Measurements from ENCODE around the gene OTOG. TPM values are rescaled to one million over a fixed set of nuclear protein-coding genes. Genes with fewer than 3 reads are reported as not detected.
A peak's percentile ranks its signal among the peaks of the same experiment; 100 is the strongest.

Gene OTOG
- total and polyA plus RNA-seq, 12 donors = not detected

DNA sequence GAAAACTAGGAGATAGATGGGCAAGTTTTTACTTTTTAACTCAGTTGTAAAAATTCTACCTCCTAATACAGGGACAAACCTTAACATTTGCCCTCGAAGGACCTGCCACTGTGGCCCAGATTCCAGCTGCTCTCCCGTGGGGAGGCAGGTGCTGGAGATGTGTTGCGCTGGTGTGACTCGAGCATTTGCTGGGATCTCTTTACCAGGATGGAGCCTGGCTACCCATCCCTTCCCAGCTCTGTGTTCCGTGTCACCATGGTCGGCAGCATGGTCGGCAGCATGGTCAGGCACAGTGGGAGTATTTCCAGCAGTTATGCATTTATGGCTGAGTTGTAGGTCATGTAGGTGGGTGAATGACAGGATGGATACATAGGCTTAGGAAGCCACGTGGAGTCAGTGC lies 41.1 kb downstream of the OTOG start:
- WGBS, 4 donors = 72 to 88% (median 81%) methylated on average over 8 of the region's 8 CpGs
- H3K27me3 ChIP-seq = no peaks in the 10 kb centered on the region
- no peaks in the 10 kb centered on the region for H3K9me3 ChIP-seq (replicated peaks in 1 of 3)
- no peak overlapping the region for H3K27ac ChIP-seq
- DNase-seq = peak in 1 of 7 donors; percentile 1
- no peaks in the 10 kb centered on the region for H3K36me3 ChIP-seq (replicated peaks in 1 of 2)
- H3K4me3 ChIP-seq = no peak overlapping the region
- intact Hi-C loops (cut with DNase I) = no loop called here
- TF ChIP-seq, protein P1, sequence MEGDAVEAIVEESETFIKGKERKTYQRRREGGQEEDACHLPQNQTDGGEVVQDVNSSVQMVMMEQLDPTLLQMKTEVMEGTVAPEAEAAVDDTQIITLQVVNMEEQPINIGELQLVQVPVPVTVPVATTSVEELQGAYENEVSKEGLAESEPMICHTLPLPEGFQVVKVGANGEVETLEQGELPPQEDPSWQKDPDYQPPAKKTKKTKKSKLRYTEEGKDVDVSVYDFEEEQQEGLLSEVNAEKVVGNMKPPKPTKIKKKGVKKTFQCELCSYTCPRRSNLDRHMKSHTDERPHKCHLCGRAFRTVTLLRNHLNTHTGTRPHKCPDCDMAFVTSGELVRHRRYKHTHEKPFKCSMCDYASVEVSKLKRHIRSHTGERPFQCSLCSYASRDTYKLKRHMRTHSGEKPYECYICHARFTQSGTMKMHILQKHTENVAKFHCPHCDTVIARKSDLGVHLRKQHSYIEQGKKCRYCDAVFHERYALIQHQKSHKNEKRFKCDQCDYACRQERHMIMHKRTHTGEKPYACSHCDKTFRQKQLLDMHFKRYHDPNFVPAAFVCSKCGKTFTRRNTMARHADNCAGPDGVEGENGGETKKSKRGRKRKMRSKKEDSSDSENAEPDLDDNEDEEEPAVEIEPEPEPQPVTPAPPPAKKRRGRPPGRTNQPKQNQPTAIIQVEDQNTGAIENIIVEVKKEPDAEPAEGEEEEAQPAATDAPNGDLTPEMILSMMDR (IDR thresholded peaks at IDR 0.05) = no peak
- H3K4me1 ChIP-seq (replicated peaks in 1 of 2) = no peaks in the 10 kb centered on the region

DNA sequence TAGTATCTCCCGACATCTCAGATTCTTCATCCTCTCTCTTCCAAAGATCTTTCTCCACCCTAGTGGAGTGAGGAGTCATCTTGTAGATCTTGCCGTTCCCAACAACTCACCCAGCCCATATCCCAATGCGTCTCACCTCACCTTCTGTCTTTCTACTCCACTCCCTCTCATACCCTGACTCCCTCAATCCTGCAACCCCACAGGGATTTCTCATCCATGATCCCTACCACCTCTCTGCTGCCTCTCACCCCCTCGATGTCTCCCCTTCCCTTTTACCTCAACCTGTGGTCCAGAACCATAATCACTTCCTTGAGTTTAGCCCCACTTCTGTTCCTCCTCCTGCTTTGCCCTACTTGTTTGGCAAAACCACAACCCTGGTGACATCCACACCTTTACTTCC lies 41.7 kb downstream of the OTOG start:
- no peaks in the 10 kb centered on the region for H3K4me1 ChIP-seq (replicated peaks in 1 of 2)
- H3K27ac ChIP-seq = no peak overlapping the region
- no peak overlapping the region for H3K4me3 ChIP-seq
- no peaks in the 10 kb centered on the region for H3K9me3 ChIP-seq (replicated peaks in 1 of 3)
- no peaks in the 10 kb centered on the region for H3K36me3 ChIP-seq (replicated peaks in 1 of 2)
- no peaks in the 10 kb centered on the region for H3K27me3 ChIP-seq
- intact Hi-C loops (cut with DNase I) = no loop called here
- no peak for DNase-seq
- TF ChIP-seq, protein P1 (IDR thresholded peaks at IDR 0.05) = no peak
- no peak for TF ChIP-seq POLR2A (IDR thresholded peaks at IDR 0.05)
- WGBS, 4 donors = 84 to 91% (median 89%) methylated on average over 4 of the region's 4 CpGs

GRCh38 chr11:17590463-17590862 lies 43.4 kb downstream of the OTOG start:
- 80 to 86% (median 84%) methylated on average over 7 of the region's 7 CpGs for WGBS, 4 donors
- intact Hi-C loops (cut with DNase I) = loop anchor here in 1 of 2 donors (10.0 kb wide), 1 partner anchor 124 kb away; the partner anchor contains the start of gene MYOD1
- no peak overlapping the region for H3K27ac ChIP-seq
- TF ChIP-seq POLR2A (IDR thresholded peaks at IDR 0.05) = no peak
- TF ChIP-seq, protein P1 (IDR thresholded peaks at IDR 0.05) = no peak
- H3K27me3 ChIP-seq = no peaks in the 10 kb centered on the region
- no peak overlapping the region for H3K4me3 ChIP-seq
- H3K9me3 ChIP-seq (replicated peaks in 1 of 3) = no peaks in the 10 kb centered on the region
- H3K36me3 ChIP-seq (replicated peaks in 1 of 2) = no peaks in the 10 kb centered on the region
- H3K4me1 ChIP-seq (replicated peaks in 1 of 2) = no peaks in the 10 kb centered on the region
- DNase-seq = peak in 2 of 7 donors; percentile 4 to 5

DNA sequence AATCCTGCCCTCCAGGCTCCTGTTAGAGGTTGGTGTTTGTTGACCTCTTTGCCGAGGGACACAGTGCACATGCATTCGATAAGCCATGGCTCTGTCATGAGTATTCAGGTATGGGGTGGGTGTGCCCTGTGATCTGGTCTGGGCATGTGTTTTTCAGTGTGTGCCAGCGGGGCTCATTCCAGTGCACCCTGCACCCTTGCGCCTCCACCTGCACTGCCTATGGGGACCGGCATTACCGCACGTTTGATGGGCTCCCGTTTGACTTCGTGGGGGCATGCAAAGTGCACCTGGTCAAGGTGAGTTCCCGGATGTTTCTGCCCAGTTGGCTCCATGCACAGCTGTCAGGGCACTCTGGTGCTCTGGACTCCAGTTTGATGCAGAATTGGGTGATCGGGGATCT lies 44.2 kb downstream of the OTOG start:
- H3K27me3 ChIP-seq = no peaks in the 10 kb centered on the region
- H3K4me3 ChIP-seq = no peak overlapping the region
- H3K27ac ChIP-seq = no peak overlapping the region
- peak in 1 of 7 donors; percentile 2 for DNase-seq
- no peaks in the 10 kb centered on the region for H3K4me1 ChIP-seq (replicated peaks in 1 of 2)
- no peaks in the 10 kb centered on the region for H3K36me3 ChIP-seq (replicated peaks in 1 of 2)
- no peak for TF ChIP-seq POLR2A (IDR thresholded peaks at IDR 0.05)
- TF ChIP-seq, protein P1 (IDR thresholded peaks at IDR 0.05) = no peak
- WGBS, 4 donors = 78 to 87% (median 82%) methylated on average over 4 to 11 of the region's 11 CpGs
- intact Hi-C loops (cut with DNase I) = loop anchor here in 1 of 2 donors (10.0 kb wide), 1 partner anchor 124 kb away; the partner anchor contains the start of gene MYOD1
- H3K9me3 ChIP-seq (replicated peaks in 1 of 3) = no peaks in the 10 kb centered on the region
